WTC11 (cell line): Measurements from ENCODE around the gene MAP1LC3A. TPM values are rescaled to one million over a fixed set of nuclear protein-coding genes. Genes with fewer than 3 reads are reported as not detected.

Source experiments
- ATAC-seq: fragments of 200-7000 bp; cut with Tn5 transposase; 2 replicates; pipeline ENCODE4 v1.10.0; 2021; ENCODE audit warnings: mild to moderate bottlenecking, moderate library complexity
- CTCF ChIA-PET: fragments of 300-600 bp; sonication (Branson Sonifier 250); formaldehyde crosslinking; loops from one replicate; lab custom pipeline; 2021; ENCODE audit warnings: antibody characterized with exemption; lab: Charles Lee
- POLR2A ChIA-PET: fragments of 350-600 bp; sonication (Branson Sonifier 250); formaldehyde crosslinking; loops from one replicate; lab custom pipeline; 2021; ENCODE audit warnings: antibody characterized with exemption; lab: Charles Lee
- DNase-seq: peaks from one replicate; pipeline ENCODE4 v3.0.0; 2021; ENCODE audit warnings: low spot score
- H3K27ac Mint-ChIP-seq: 2 replicates; pipeline ENCODE4 v1.8.0; 2021; ENCODE audit warnings: mixed read lengths
- H3K27me3 Mint-ChIP-seq: 2 replicates; pipeline ENCODE4 v1.8.0; 2021; ENCODE audit warnings: low read depth, mild to moderate bottlenecking, moderate library complexity, mixed read lengths
- H3K36me3 Mint-ChIP-seq: 2 replicates; pipeline ENCODE4 v1.8.0; 2021; ENCODE audit warnings: mixed read lengths
- H3K4me1 Mint-ChIP-seq: 2 replicates; pipeline ENCODE4 v1.8.0; 2022; ENCODE audit warnings: mixed read lengths
- H3K4me3 Mint-ChIP-seq: 2 replicates; pipeline ENCODE4 v1.8.0; 2021; ENCODE audit warnings: mild to moderate bottlenecking, moderate library complexity, mixed read lengths
- H3K9me3 Mint-ChIP-seq: 2 replicates; pipeline ENCODE4 v1.8.0; 2021; ENCODE audit warnings: mixed read lengths
- AR ChIP-seq: fragments of 250-450 bp; sonication (Bioruptor Pico); IDR thresholded peaks from 2 replicates; pipeline ENCODE4 v1.9.0; 2021; ENCODE audit warnings: mild to moderate bottlenecking
- E2F4 ChIP-seq: sonication (generic); formaldehyde crosslinking; IDR thresholded peaks from 2 replicates; pipeline ENCODE4 v1.8.1; 2022; ENCODE audit warnings: low read depth, mild to moderate bottlenecking, moderate library complexity, missing genetic modification reagents, borderline replicate concordance
- IRF1 ChIP-seq: sonication (generic); formaldehyde crosslinking; IDR thresholded peaks from 2 replicates; pipeline ENCODE4 v1.8.0; 2023; ENCODE audit warnings: missing genetic modification reagents
- NFATC4 ChIP-seq: fragments of 250-450 bp; sonication (Bioruptor Pico); IDR thresholded peaks from 2 replicates; pipeline ENCODE4 v1.9.0; 2021; ENCODE audit warnings: mild to moderate bottlenecking
- NR1H2 ChIP-seq: sonication (generic); formaldehyde crosslinking; IDR thresholded peaks from 2 replicates; pipeline ENCODE4 v1.9.0; 2021; ENCODE audit warnings: mild to moderate bottlenecking, moderate library complexity, missing genetic modification reagents
- NR2C2 ChIP-seq: sonication (generic); formaldehyde crosslinking; IDR thresholded peaks from 2 replicates; pipeline ENCODE4 v1.8.0; 2022; ENCODE audit warnings: mild to moderate bottlenecking, missing genetic modification reagents
- TEAD1 ChIP-seq: sonication (generic); formaldehyde crosslinking; IDR thresholded peaks from 2 replicates; pipeline ENCODE4 v1.8.0; 2022; ENCODE audit warnings: mild to moderate bottlenecking, missing genetic modification reagents
- ZNF263 ChIP-seq: sonication (generic); formaldehyde crosslinking; IDR thresholded peaks from 2 replicates; pipeline ENCODE4 v1.8.1; 2022; ENCODE audit warnings: low read depth, mild to moderate bottlenecking, moderate library complexity, missing genetic modification reagents
- ZNF396 ChIP-seq: fragments of 250-450 bp; sonication (Bioruptor Pico); IDR thresholded peaks from 2 replicates; pipeline ENCODE4 v1.8.0; 2021; ENCODE audit warnings: mild to moderate bottlenecking, moderate library complexity, borderline replicate concordance
- ZNF423 ChIP-seq: fragments of 250-450 bp; sonication (Bioruptor Pico); IDR thresholded peaks from 2 replicates; pipeline ENCODE4 v2.1.2; 2022; ENCODE audit warnings: mild to moderate bottlenecking, moderate library complexity
- ZNF671 ChIP-seq: fragments of 250-450 bp; sonication (Bioruptor Pico); IDR thresholded peaks from 2 replicates; pipeline ENCODE4 v1.8.0; 2021; ENCODE audit warnings: mild to moderate bottlenecking
- ZSCAN18 ChIP-seq: fragments of 250-450 bp; sonication (Bioruptor Pico); IDR thresholded peaks from 2 replicates; pipeline ENCODE4 v2.1.2; 2022; ENCODE audit warnings: mild to moderate bottlenecking, moderate library complexity
- total RNA-seq: library from RNA; stranded (reverse); gene quantifications from 3 replicates; pipeline ENCODE4 v1.2.3, GENCODE V29; 2021
- TF ChIP-seq, protein P1 (sequence below): fragments of 250-450 bp; sonication (Bioruptor Pico); IDR thresholded peaks from 2 replicates; pipeline ENCODE4 v1.9.0; 2021; ENCODE audit warnings: mild to moderate bottlenecking, borderline replicate concordance
- TF ChIP-seq, protein P2 (sequence below): fragments of 200-600 bp; IDR thresholded peaks from 2 replicates; pipeline ENCODE4 v1.8.0; 2022; ENCODE audit warnings: antibody characterized with exemption
- TF ChIP-seq, protein P3 (sequence below): sonication (generic); formaldehyde crosslinking; conservative IDR thresholded peaks from 2 replicates; pipeline ENCODE4 v1.8.1; 2022; ENCODE audit warnings: mild to moderate bottlenecking, missing genetic modification reagents
- TF ChIP-seq, protein P4 (sequence below): sonication (generic); formaldehyde crosslinking; IDR thresholded peaks from 2 replicates; pipeline ENCODE4 v1.8.0; 2022; ENCODE audit warnings: missing genetic modification reagents

The MAP1LC3A gene
- total RNA-seq, 1 experiment from 2014 or later, result 7.5 TPM

DNA sequence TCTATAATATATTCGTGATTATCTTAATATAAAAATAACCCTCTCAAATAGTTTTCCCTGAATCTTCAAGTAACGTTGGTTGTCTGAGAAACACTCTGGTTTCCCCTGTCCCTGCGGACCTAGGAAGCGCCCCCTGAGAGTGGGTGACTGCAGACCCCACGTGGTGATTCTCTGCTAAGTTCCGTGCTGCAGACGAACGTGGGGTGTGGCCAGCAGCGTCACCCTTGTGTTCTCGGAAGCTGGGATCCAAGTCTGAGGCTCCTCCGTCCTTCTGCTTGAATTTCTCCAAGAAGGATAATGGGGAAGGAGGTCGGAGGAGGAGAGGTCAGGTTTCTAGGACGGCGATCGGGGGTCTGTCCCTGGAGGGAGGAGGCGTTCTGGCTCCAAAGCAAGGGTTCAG lies 16.6 kb upstream of the MAP1LC3A start:
- no peak for ATAC-seq
- CTCF ChIA-PET, result interaction anchor here (0.9 kb wide), 1 partner anchor 19 kb away, joined by 4 read pairs; no protein-coding TSS in a partner anchor
- H3K4me1 Mint-ChIP-seq, result peaks cover 12% of the 10 kb centered on the region
- POLR2A ChIA-PET, result no interaction called here
- H3K27me3 Mint-ChIP-seq, result 0 out of 2 replicates have a peak, but pooled peaks cover 3% of the 10 kb centered on the region
- H3K4me3 Mint-ChIP-seq, result no peak overlapping the region
- no peaks in the 10 kb centered on the region for H3K9me3 Mint-ChIP-seq
- H3K36me3 Mint-ChIP-seq, result peaks cover 20% of the 10 kb centered on the region
- H3K27ac Mint-ChIP-seq, result no peak overlapping the region
- TF ChIP-seq NR1H2 (CRISPR knock-in tag), result no peak
- TF ChIP-seq, protein P1, sequence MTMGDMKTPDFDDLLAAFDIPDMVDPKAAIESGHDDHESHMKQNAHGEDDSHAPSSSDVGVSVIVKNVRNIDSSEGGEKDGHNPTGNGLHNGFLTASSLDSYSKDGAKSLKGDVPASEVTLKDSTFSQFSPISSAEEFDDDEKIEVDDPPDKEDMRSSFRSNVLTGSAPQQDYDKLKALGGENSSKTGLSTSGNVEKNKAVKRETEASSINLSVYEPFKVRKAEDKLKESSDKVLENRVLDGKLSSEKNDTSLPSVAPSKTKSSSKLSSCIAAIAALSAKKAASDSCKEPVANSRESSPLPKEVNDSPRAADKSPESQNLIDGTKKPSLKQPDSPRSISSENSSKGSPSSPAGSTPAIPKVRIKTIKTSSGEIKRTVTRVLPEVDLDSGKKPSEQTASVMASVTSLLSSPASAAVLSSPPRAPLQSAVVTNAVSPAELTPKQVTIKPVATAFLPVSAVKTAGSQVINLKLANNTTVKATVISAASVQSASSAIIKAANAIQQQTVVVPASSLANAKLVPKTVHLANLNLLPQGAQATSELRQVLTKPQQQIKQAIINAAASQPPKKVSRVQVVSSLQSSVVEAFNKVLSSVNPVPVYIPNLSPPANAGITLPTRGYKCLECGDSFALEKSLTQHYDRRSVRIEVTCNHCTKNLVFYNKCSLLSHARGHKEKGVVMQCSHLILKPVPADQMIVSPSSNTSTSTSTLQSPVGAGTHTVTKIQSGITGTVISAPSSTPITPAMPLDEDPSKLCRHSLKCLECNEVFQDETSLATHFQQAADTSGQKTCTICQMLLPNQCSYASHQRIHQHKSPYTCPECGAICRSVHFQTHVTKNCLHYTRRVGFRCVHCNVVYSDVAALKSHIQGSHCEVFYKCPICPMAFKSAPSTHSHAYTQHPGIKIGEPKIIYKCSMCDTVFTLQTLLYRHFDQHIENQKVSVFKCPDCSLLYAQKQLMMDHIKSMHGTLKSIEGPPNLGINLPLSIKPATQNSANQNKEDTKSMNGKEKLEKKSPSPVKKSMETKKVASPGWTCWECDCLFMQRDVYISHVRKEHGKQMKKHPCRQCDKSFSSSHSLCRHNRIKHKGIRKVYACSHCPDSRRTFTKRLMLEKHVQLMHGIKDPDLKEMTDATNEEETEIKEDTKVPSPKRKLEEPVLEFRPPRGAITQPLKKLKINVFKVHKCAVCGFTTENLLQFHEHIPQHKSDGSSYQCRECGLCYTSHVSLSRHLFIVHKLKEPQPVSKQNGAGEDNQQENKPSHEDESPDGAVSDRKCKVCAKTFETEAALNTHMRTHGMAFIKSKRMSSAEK, result no peak
- no peak for TF ChIP-seq ZNF396
- TF ChIP-seq ZSCAN18 (CRISPR knock-in tag), result no peak
- TF ChIP-seq, protein P2, sequence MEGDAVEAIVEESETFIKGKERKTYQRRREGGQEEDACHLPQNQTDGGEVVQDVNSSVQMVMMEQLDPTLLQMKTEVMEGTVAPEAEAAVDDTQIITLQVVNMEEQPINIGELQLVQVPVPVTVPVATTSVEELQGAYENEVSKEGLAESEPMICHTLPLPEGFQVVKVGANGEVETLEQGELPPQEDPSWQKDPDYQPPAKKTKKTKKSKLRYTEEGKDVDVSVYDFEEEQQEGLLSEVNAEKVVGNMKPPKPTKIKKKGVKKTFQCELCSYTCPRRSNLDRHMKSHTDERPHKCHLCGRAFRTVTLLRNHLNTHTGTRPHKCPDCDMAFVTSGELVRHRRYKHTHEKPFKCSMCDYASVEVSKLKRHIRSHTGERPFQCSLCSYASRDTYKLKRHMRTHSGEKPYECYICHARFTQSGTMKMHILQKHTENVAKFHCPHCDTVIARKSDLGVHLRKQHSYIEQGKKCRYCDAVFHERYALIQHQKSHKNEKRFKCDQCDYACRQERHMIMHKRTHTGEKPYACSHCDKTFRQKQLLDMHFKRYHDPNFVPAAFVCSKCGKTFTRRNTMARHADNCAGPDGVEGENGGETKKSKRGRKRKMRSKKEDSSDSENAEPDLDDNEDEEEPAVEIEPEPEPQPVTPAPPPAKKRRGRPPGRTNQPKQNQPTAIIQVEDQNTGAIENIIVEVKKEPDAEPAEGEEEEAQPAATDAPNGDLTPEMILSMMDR, result no peak
- no peak for TF ChIP-seq NR2C2 (CRISPR knock-in tag)
- no peak for DNase-seq

- POLR2A ChIA-PET, result no interaction called here
- 0 out of 2 replicates have a peak, but pooled peaks cover 3% of the 10 kb centered on the region for H3K27me3 Mint-ChIP-seq
- H3K36me3 Mint-ChIP-seq, result peaks cover 15% of the 10 kb centered on the region
- H3K4me1 Mint-ChIP-seq, result peaks cover 12% of the 10 kb centered on the region
- DNase-seq (no peak), ATAC-seq (no peak)
- CTCF ChIA-PET, result interaction anchor here (0.8 to 2.6 kb wide), 3 partner anchors 19 to 230 kb away, joined by 3 to 10 read pairs (median 4); no protein-coding TSS in a partner anchor
- H3K27ac Mint-ChIP-seq, result no peak overlapping the region
- no peaks in the 10 kb centered on the region for H3K9me3 Mint-ChIP-seq
- H3K4me3 Mint-ChIP-seq, result no peak overlapping the region
- no peak for TF ChIP-seq IRF1 (CRISPR knock-in tag)
- no peak for TF ChIP-seq ZNF263 (CRISPR knock-in tag)
- no peak for TF ChIP-seq E2F4
- no peak for TF ChIP-seq ZSCAN18 (CRISPR knock-in tag)
- no peak for TF ChIP-seq NFATC4
- TF ChIP-seq AR, result no peak
- TF ChIP-seq TEAD1 (CRISPR knock-in tag), result no peak
- no peak for TF ChIP-seq ZNF671 (CRISPR knock-in tag)
- TF ChIP-seq, protein P3, sequence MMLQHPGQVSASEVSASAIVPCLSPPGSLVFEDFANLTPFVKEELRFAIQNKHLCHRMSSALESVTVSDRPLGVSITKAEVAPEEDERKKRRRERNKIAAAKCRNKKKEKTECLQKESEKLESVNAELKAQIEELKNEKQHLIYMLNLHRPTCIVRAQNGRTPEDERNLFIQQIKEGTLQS (CRISPR knock-in tag), result no peak
- TF ChIP-seq ZNF423 (CRISPR knock-in tag), result no peak
- TF ChIP-seq, protein P4, sequence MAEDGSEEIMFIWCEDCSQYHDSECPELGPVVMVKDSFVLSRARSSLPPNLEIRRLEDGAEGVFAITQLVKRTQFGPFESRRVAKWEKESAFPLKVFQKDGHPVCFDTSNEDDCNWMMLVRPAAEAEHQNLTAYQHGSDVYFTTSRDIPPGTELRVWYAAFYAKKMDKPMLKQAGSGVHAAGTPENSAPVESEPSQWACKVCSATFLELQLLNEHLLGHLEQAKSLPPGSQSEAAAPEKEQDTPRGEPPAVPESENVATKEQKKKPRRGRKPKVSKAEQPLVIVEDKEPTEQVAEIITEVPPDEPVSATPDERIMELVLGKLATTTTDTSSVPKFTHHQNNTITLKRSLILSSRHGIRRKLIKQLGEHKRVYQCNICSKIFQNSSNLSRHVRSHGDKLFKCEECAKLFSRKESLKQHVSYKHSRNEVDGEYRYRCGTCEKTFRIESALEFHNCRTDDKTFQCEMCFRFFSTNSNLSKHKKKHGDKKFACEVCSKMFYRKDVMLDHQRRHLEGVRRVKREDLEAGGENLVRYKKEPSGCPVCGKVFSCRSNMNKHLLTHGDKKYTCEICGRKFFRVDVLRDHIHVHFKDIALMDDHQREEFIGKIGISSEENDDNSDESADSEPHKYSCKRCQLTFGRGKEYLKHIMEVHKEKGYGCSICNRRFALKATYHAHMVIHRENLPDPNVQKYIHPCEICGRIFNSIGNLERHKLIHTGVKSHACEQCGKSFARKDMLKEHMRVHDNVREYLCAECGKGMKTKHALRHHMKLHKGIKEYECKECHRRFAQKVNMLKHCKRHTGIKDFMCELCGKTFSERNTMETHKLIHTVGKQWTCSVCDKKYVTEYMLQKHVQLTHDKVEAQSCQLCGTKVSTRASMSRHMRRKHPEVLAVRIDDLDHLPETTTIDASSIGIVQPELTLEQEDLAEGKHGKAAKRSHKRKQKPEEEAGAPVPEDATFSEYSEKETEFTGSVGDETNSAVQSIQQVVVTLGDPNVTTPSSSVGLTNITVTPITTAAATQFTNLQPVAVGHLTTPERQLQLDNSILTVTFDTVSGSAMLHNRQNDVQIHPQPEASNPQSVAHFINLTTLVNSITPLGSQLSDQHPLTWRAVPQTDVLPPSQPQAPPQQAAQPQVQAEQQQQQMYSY (CRISPR knock-in tag), result no peak
Observed at GRCh38 chr20:34542439-34542838, 16.1 kb upstream of the MAP1LC3A start.
